CD4-positive, alpha-beta T cell treated with Interleukin-6 at 100 ng/mL for 8 hours (primary cell): ENCODE measurements around the gene XG.
"Not testable (repeated sequence)": the region's sequence is repeated elsewhere in the genome, so short reads cannot be mapped to it uniquely, and the experiment has no call there.

ENCODE experiments used
- DNase-seq: peaks from one replicate; pipeline ENCODE4 v3.0.0-alpha.2; 2020; ENCODE audit warnings: mixed read lengths, low spot score

Gene XG

DNA sequence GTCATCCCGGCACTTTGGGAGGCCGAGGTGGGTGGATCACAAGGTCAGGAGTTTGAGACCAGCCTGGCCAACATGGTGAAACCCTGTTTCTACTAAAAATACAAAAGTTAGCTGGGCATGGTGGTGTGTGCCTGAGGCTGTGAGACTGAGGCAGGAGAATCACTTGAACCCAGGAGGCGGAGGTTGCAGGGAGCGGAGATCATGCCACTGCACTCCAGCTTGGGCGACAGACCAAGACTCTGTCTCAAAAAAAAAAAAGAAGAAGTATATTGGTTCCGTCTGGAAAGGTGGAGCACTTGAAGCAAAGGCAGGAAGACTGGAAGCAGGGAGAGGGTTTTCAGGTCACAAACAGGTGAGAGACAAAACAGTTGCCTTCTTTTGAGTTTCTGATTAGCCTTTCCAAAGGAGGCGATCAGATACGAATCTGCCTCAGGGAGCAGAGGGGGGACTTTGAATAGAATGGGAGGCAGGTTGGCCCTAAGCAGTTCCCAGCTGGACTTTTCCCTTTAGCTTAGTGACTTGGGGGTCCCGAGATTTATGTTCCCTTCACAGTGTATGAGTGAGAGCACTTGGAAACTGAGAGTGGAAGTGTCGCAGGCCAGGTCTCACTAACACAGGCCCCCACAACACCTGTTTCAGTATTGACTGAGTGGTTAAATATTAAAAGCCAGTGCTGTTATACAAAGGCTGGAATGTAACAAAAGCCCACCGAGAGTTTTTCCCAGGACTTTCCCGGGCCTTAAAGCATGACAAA, 28.8 kb downstream of the XG start:
- not testable (repeated sequence) for DNase-seq

GRCh38 chrX:2781226-2781571, 29.4 kb downstream of the XG start:
- DNase-seq = no peak

DNA sequence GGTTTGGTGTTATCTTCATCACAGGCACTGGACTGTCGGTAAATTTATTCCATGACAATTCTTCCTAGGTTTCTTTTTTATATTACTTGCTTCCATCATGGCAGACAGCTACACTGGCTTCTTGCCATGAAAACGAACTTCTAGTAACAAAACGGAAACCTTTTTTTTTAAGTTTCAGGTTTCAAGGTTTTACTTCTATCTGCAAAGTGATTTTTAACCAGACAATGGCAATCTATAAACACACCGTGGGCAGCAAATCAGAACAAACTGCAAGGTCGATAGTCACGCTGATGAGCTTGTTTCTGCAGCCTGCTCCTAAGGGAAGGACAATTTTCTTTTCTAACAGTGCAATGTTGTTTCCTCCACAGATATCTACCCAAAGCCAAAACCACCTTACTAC, 29.9 kb downstream of the XG start:
- DNase-seq = no peak

DNA sequence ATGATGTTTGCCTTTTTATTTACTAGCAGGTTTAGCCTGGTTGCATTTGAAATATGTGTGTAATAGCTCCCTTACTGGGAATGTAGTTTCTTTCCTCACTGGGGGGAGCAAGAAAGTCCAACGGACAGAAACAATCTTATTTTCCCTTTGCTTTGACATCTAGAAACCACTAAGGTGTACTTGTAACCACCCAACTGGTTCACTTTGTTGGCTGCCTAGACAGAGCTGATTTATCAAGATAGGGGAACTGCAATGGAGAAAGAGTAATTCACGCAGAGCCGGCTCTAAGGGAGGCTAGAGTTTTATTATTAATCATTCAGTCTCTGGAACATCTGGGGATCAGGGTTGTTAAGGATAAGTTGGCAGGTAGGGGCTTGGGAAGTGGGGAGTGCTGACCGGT, 30.3 kb downstream of the XG start:
- no peak for DNase-seq

GRCh38 chrX:2782778-2783177, 30.9 kb downstream of the XG start:
- DNase-seq = no peak

DNA sequence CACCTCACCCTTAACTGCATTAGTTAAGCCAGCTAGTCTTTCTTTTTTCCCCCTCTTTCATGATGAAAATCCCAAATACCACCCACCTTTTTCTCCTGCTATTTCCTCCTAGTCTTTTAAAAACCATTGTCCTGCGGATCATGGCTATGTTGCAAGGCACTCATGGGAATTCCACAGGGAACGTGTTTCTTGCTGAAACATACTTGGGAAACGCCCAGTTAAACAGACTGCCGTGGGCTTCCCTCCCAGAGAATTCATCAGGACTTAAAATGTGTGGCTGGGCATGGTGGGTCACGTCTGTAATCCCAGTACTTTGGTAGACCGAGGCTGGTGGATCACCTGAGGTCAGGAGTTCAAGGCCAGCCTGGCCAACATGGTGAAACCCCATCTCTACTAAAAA, 32.2 kb downstream of the XG start:
- DNase-seq = no peak

DNA sequence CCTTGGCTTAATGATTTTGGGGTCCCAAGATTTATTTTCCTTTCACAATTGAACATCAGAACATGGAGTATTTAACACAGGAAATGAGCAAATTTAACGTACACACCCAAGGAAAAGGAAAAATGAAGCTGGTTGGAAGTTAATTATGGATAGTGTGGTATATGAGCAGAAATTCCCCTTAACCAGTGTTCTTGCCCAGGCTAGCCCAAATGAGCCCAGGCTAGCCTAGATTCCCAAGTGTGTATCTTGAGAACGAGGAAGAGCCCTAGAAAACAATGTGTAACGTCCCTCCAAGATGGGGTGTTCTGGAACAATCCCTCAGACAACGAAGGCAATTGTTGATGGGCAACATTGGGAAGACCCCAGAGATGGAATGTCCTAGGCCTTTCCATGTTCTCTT, 33.7 kb downstream of the XG start:
- DNase-seq = no peak

GRCh38 chrX:2788980-2789379, 37.1 kb downstream of the XG start:
- no peak for DNase-seq

DNA sequence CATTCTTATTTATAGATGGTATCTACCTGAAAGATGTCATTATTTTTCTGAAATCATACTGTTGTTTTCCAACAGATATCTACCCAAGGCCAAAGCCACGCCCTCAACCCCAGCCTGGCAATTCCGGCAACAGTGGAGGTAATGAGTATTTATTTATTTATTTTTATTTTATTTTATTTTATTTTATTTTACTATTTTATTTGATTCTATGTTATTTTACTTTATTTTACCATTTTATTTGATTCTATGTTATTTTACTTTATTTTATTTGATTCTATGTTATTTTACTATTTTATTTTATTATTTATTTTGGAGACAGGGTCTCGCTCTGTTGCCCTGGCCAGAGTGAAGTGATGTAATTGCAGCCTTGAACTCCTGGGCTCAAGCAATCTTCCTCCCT, 37.7 kb downstream of the XG start:
- no peak for DNase-seq

DNA sequence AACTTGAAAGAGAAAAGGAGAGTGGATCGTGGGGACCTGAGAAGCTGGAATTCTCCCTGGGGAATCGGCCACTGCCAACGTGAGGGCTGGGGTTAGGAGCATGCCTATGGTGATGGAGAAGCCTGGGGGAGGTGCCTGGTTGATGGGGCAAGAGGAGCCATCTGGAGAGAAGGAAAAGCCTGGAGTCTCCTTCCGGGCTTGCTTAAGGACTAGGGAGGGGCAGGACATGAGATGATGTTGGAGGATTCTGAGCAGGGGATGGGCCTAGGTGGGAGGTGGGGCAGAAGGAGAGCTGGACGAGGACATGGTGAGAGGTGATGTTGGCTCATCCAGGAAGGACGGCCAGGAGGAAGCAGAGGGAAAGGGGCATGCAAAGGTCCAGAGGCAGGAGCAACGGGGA, 41.9 kb downstream of the XG start:
- no peak for DNase-seq

DNA sequence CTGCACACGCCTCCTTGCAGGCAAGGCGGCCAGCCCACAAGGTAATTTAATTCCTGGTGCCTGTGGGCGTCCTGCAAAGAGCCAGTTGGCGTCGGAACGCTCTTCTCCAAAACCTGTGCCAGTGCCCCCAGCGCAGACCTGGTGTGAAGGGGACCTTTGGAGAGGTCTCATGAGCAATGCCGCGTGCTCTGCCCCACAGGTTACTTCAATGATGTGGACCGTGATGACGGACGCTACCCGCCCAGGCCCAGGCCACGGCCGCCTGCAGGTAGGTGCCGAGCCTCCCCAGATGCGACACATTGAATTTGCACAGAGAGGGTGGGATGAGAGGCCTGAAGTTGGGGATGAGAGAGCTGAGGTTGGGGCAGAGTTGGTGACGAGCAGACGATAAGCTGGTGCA, 42.5 kb downstream of the XG start:
- DNase-seq = no peak

GRCh38 chrX:2796808-2797207, 45.0 kb downstream of the XG start:
- DNase-seq = not testable (repeated sequence)

- DNase-seq = no peak
Measured at GRCh38 chrX:2799369-2799768, 47.5 kb downstream of the XG start.

DNA sequence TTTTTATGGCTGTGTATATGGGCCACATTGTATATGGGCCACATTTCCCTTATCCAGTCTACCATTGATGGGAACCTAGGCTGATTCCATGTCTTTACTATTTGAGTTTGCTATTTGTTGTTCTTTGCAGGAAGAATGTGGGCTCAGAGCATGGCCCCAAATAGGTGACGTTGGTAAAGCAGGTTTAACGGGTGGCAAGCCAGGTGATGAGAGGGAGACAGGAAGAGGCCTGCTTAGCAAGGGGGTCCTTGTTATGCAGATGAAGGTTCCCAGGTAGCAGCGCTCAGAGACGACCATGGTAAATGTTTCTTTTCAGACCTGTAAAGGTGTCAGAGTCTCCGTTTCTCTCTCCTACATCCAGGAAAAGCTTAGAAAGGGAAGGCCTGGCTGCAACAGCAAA, 48.1 kb downstream of the XG start:
- not testable (repeated sequence) for DNase-seq

DNA sequence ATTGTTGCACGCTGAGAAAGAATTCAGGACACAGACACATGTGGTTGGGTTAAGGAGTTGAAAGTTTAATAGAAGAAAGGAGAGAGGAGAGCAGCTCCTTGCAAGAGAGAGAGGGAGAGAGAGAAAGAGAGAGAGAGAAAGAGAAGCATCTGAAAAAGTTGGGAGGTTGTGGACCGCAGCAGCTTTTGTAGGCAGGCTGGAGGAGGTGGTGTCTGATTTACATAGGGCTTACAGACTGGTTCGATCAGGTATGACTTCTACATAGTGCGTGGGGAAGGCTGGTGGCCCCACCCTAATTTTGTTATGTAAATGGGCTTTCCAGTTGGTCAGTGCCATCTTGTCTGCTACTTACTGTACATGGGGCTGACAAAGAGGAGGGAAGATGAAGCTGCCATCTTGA, 49.4 kb downstream of the XG start:
- no peak for DNase-seq

DNA sequence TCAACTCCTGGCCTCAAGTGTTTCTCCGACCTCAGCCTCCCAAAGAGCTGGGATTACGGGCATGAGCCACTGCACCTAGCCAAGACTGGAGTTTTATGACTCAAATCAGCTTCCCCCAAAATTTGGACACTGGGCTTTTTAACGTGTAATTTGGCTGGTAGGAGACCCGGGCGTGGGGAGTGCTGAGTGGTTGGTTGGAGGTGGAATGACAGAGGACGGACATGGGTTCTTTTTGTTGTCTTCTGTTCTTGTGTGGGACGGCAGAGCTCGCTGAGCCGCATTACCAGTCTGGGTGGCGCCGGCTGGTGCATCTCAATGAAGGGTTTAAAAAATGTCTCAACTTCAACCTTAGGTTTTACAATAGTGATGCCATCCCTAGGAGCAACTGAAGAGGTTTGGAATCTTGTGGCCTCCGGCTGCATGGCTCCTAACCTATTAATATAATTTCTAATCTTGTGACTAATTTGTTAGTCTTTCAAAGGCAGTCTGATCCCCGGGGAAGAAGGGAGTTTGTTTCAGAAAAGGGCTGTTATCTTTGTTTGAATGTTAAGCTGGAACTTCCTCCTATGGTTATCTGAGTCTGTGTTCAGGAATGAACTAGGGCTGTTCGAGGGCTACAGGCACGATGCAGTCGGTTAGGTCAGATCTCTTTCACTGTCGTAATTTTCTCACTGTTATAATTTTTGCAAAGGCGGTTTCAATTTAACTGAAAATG, 50.7 kb downstream of the XG start:
- not testable (repeated sequence) for DNase-seq

DNA sequence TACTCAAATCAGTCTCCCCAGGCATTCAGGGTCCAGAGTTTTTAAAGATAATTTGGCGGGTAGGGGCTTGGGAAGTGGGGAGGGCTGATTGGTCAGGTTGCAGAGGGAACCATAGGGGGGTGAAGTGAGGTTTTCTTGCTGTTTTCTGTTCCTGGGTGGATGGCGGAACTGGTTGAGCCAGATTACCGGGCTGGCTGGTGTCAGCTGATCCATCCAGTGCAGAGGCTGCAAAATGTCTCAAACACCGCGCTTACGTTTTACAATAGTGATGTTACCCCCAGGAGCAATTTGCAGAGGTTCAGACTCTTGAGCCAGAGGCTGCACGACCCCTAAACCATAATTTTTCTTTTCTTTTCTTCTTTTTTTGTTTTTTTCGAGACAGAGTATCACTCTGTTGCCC, 51.6 kb downstream of the XG start:
- not testable (repeated sequence) for DNase-seq

GRCh38 chrX:2804106-2804843, 52.4 kb downstream of the XG start:
- DNase-seq = not testable (repeated sequence)

- DNase-seq = not testable (repeated sequence)
Measured at GRCh38 chrX:2804858-2805257, 53.0 kb downstream of the XG start.

DNA sequence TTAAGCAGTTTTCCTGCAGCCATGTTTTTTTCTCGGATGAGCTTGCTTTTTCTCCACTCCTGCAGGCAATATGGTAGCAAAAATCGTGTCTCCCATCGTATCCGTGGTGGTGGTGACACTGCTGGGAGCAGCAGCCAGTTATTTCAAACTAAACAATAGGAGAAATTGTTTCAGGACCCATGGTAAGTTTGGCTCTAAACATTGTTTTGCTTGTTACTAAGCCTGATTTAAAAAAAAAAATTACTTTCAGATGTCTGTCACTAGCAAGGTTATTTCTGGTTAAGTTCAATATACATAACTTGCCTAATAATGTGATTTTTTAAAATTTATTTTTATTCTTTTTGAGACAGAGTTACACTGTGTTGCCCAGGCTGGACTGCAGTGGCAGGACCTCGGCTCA, 59.4 kb downstream of the XG start:
- DNase-seq = no peak

DNA sequence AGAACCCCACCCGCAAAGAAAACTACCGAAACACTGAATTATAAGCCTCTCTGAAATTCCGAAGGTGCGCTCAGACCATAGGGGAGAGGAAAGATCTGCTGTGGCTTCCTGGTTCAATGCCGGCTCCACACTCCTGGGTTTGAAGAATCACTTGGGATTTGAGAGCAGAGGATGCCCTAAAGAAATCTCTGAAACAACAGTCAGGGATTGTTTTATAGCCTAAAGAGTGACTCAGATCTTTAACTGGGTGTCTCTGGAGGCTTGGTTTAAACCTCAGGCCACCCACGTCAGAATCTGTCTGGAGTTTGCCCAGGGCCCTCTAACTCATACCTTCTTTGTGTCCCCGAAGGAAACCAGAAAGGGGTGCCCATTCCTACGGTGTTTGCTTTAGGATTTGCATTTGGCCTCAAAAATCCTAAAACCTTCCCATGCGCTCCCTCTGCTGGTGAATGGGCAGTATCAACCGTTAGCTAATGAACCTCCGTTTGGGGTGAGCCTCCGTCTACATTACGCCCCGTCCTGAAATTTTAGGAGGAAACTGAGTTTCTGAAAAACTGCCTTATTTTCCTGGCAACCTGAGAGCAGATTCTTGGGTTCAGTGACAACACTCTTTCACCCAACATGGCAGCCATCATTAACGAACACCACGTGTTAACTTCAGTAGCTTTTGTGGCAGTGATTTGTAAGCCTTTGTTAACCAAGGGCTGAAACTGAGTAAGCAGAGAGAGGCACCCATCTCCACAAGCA, 60.5 kb downstream of the XG start:
- peak; percentile 49 for DNase-seq

DNA sequence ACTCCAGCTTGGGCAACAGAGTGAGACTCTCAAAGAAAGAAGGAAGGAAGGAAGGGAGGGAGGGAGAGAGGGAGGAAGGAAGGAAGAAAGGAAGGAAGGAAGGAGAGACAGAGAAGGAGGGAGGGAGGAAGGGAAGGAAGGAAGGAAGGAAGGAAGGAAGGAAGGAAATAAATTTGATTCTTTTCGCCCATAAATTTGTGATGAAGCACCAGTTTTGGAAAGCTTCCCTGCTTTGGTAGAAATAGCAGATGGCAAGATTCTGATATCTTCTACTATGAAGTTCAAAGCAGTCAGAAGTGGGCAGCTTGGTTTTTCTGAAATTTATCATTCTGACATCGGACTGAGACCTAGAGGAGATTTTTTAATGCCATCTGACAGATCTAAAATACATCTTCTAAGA, 65.2 kb downstream of the XG start:
- DNase-seq = no peak
